GM19397 (cell line): ENCODE results near the gene ASAH2.

Experiments
- ATAC-seq: cut with Tn5 transposase; IDR thresholded peaks from one replicate; pipeline ENCODE4 v1.9.1; 2021; ENCODE audit warnings: mild to moderate bottlenecking, moderate library complexity; ENCODE audit not compliant: unreplicated experiment

Gene ASAH2

GRCh38 chr10:50210876-50211275 is 40.4 kb downstream of the ASAH2 start:
- ATAC-seq, result no peak
